Endothelial cell of umbilical vein (primary cell): ENCODE measurements around the gene SLC15A1. TPM values are rescaled to one million over a fixed set of nuclear protein-coding genes. Genes with fewer than 3 reads are reported as not detected.

Experiments
- BruUV-seq: library from RNA; stranded (reverse); fragments of 400-500 nt; replicated peaks from 2 replicates; lab custom pipeline; 2021; lab: Mats Ljungman, UMichigan
- CTCF ChIA-PET: fragments of 300-600, 350-600 bp; sonication (Branson Sonifier 250); formaldehyde crosslinking; loops from one replicate; lab custom pipeline; 2021; ENCODE audit warnings: antibody characterized with exemption, inconsistent platforms; lab: Charles Lee
- POLR2A ChIA-PET: fragments of 300-600, 350-600 bp; sonication (Branson Sonifier 250); formaldehyde crosslinking; loops from one replicate; lab custom pipeline; 2021; ENCODE audit warnings: antibody characterized with exemption, inconsistent platforms; lab: Charles Lee
- DNase-seq: peaks from one replicate; pipeline ENCODE4 v3.0.0-alpha.2; 2011; ENCODE audit warnings: low read depth, low spot score
- FAIRE-seq: peaks from 2 replicates; lab custom pipeline; 2011; peaks lifted over from hg19 to GRCh38; lab: Jason Lieb, UNC
- H2AFZ ChIP-seq: 2 replicates; pipeline ENCODE4 v1.6.0; 2012; ENCODE audit warnings: low read depth, low read length, control low read depth, inconsistent platforms
- H3K27ac ChIP-seq: 2 replicates; pipeline ENCODE4 v1.5.1; 2011; ENCODE audit warnings: low read depth, mild to moderate bottlenecking, control low read depth, low read length, moderate library complexity; ENCODE audit not compliant: insufficient read depth
- H3K27me3 ChIP-seq, 2 experiments: 2 replicates each; pipeline versions ENCODE4 v1.6.0 to v1.6.1; 2011; ENCODE audit warnings: low read length in 2 of 2, mixed read lengths in 1 of 2; ENCODE audit not compliant: control insufficient read depth in 2 of 2, insufficient read depth in 2 of 2
- H3K36me3 ChIP-seq, 2 experiments: 2 replicates in 1 of 2; 3 replicates in 1 of 2; pipeline ENCODE4 v1.5.1; 2011; ENCODE audit warnings: low read length in 2 of 2, mild to moderate bottlenecking in 1 of 2, moderate library complexity in 1 of 2; ENCODE audit not compliant: control insufficient read depth in 2 of 2, insufficient read depth in 2 of 2; ENCODE audit errors: extremely low read depth in 1 of 2
- H3K4me1 ChIP-seq: 3 replicates; pipeline ENCODE4 v1.5.1; 2011; ENCODE audit warnings: mild to moderate bottlenecking, low read length; ENCODE audit not compliant: control insufficient read depth, insufficient read depth; ENCODE audit errors: extremely low read depth
- H3K4me2 ChIP-seq: 2 replicates; pipeline ENCODE4 v1.6.1; 2011; ENCODE audit warnings: low read length, control low read depth, mixed read lengths; ENCODE audit not compliant: insufficient read depth
- H3K4me3 ChIP-seq, 3 experiments: fragments of 200-600 bp in 1 of 3; sonication (generic), shearing (Covaris generic) in 1 of 3; replicated peaks in 1 of 3; 2 replicates each; pipeline ENCODE4 v1.5.1; 2011 to 2016; ENCODE audit warnings: control low read depth in 3 of 3, low read length in 3 of 3, mild to moderate bottlenecking in 2 of 3, inconsistent platforms in 1 of 3, low read depth in 1 of 3, moderate library complexity in 1 of 3; ENCODE audit not compliant: insufficient read depth in 1 of 3
- H3K79me2 ChIP-seq: 2 replicates; pipeline ENCODE4 v1.6.0; 2012; ENCODE audit warnings: low read length, inconsistent platforms; ENCODE audit not compliant: control insufficient read depth, insufficient read depth
- H3K9ac ChIP-seq: replicated peaks from 2 replicates; pipeline ENCODE3; 2011; ENCODE audit warnings: low read length, control low read depth; ENCODE audit not compliant: insufficient read depth; ENCODE audit errors: extremely low read depth
- H3K9me1 ChIP-seq: replicated peaks from 3 replicates; pipeline ENCODE4 v1.6.0; 2011; ENCODE audit warnings: mild to moderate bottlenecking, low read length; ENCODE audit not compliant: control insufficient read depth, insufficient read depth; ENCODE audit errors: extremely low read depth
- H3K9me3 ChIP-seq: replicated peaks from 2 replicates; pipeline ENCODE4 v1.5.1; 2012; ENCODE audit warnings: low read length, inconsistent platforms; ENCODE audit not compliant: control insufficient read depth, insufficient read depth
- H4K20me1 ChIP-seq: replicated peaks from 2 replicates; pipeline ENCODE3; 2011; ENCODE audit warnings: mild to moderate bottlenecking, low read length; ENCODE audit not compliant: control insufficient read depth, insufficient read depth; ENCODE audit errors: extremely low read depth
- CTCF ChIP-seq, 2 donors: IDR thresholded peaks; 1 replicate in 1 of 2; 2 replicates in 1 of 2; pipeline ENCODE4 v1.5.1; 2011; ENCODE audit warnings: low read length in 2 of 2, mild to moderate bottlenecking in 2 of 2, moderate library complexity in 2 of 2, control low read depth in 1 of 2, inconsistent platforms in 1 of 2, low read depth in 1 of 2; ENCODE audit not compliant: insufficient read depth in 1 of 2; ENCODE audit errors: extremely low read depth in 1 of 2
- EZH2 ChIP-seq: IDR thresholded peaks from 2 replicates; pipeline ENCODE4 v1.6.1; 2012; ENCODE audit warnings: borderline replicate concordance, low read depth, mild to moderate bottlenecking, moderate library complexity, low read length, inconsistent platforms; ENCODE audit not compliant: severe bottlenecking
- FOS ChIP-seq: IDR thresholded peaks from 2 replicates; pipeline ENCODE4 v1.6.1; 2011; ENCODE audit warnings: mild to moderate bottlenecking, low read length, moderate library complexity, borderline replicate concordance; ENCODE audit not compliant: insufficient read depth
- GATA2 ChIP-seq: IDR thresholded peaks from 2 replicates; pipeline ENCODE4 v1.7.0; 2011; ENCODE audit warnings: low read depth, mild to moderate bottlenecking, moderate library complexity, mixed read lengths, low read length; ENCODE audit not compliant: insufficient read length, insufficient read depth
- JUN ChIP-seq: IDR thresholded peaks from 2 replicates; pipeline ENCODE4 v1.6.1; 2011; ENCODE audit warnings: borderline replicate concordance, low read depth; ENCODE audit not compliant: insufficient read length, insufficient read depth
- MAX ChIP-seq: IDR thresholded peaks from 2 replicates; pipeline ENCODE4 v1.6.1; 2011; ENCODE audit not compliant: insufficient read depth, insufficient read length
- MYC ChIP-seq: IDR thresholded peaks from one replicate; pipeline ENCODE4 v1.6.1; 2011; ENCODE audit warnings: mild to moderate bottlenecking, low read depth, low read length
- POLR2A ChIP-seq: IDR thresholded peaks from 2 replicates; pipeline ENCODE4 v1.6.1; 2012; ENCODE audit warnings: low read depth, mild to moderate bottlenecking, control low read depth, low read length
- POLR2AphosphoS5 ChIP-seq: IDR thresholded peaks from 2 replicates; pipeline ENCODE4 v1.6.1; 2012; ENCODE audit warnings: low read depth, mild to moderate bottlenecking, control low read depth, low read length, moderate library complexity; ENCODE audit not compliant: insufficient read depth
- dilution Hi-C: fragments of 300-500 bp; cut with MboI; formaldehyde crosslinking; loops from one replicate; pipeline ENCODE4 v1.15.0; 2019; ENCODE audit warnings: low sequenced_read_pairs; ENCODE audit not compliant: extremely low pct_ligation_motif_present
- intact Hi-C: fragments of 100-400 bp; cut with micrococcal nuclease; formaldehyde crosslinking; loops from one replicate; pipeline ENCODE4 v1.10.0; 2022
- polyA plus RNA-seq, 4 experiments: library from polyadenylated mRNA; depleted of rRNA in 3 of 4; stranded (reverse) in 3 of 4; unstranded in 1 of 4; fragments of >200 nt; gene quantifications; 2 replicates each; pipeline versions ENCODE4 v1.2.1 to v1.2.3, GENCODE V29; 2011 to 2012; ENCODE audit warnings: missing spikeins in 1 of 4
- total RNA-seq: library from RNA; stranded (reverse); gene quantifications from 2 replicates; pipeline ENCODE4 v1.2.3, GENCODE V29; 2021

The SLC15A1 gene
- total and polyA plus RNA-seq, 2 donors (not counting 3 experiments of a cell fraction or from before 2014, with no cell fraction given), result not detected

GRCh38 chr13:98652276-98652675 is 100.2 kb downstream of the SLC15A1 start:
- H2AFZ ChIP-seq, result no peak overlapping the region
- BruUV-seq, result no TSS peak
- H3K79me2 ChIP-seq, result no peaks in the 10 kb centered on the region
- H4K20me1 ChIP-seq, result no peaks in the 10 kb centered on the region
- peaks cover under 1 to 5% of the 10 kb centered on the region in 2 experiments for H3K27me3 ChIP-seq
- H3K4me2 ChIP-seq, result no peak overlapping the region
- FAIRE-seq, result no peak
- H3K4me1 ChIP-seq, result no peaks in the 10 kb centered on the region
- intact Hi-C loops, result loop anchor here (5.0 kb wide), 1 partner anchor 75 kb away; the partner anchor contains the start of gene STK24
- no peaks in the 10 kb centered on the region for H3K36me3 ChIP-seq
- no peak for DNase-seq
- H3K4me3 ChIP-seq, result no peak overlapping the region
- H3K9me1 ChIP-seq, result no peaks in the 10 kb centered on the region
- POLR2A ChIA-PET, result no interaction called here
- no peak overlapping the region for H3K9ac ChIP-seq
- no peak for TF ChIP-seq MAX
- TF ChIP-seq POLR2AphosphoS5, result no peak
- no peak for TF ChIP-seq CTCF (IDR thresholded peaks at IDR 0.05; ENCODE audit: extremely low read depth in 1 of 2, insufficient read depth in 1 of 2, low read depth in 1 of 2, low read length in 2 of 2)
- no peak for TF ChIP-seq POLR2A
- TF ChIP-seq JUN, result no peak
- TF ChIP-seq EZH2, result no peak
- no peak for TF ChIP-seq MYC
- no peak for TF ChIP-seq GATA2
- no peak for TF ChIP-seq FOS
- no peak overlapping the region for H3K27ac ChIP-seq
- no peaks in the 10 kb centered on the region for H3K9me3 ChIP-seq
- dilution Hi-C loops, result loop anchor here (25.0 kb wide), 1 partner anchor 215 kb away; no protein-coding TSS in a partner anchor
- CTCF ChIA-PET, result interaction anchor here (0.7 to 8.1 kb wide), 18 partner anchors 12 to 797 kb away, joined by 3 to 150 read pairs (median 10); partner anchors contain the start of gene STK24
